ENCODE data around the gene GPHN. TPM values are rescaled to one million over a fixed set of nuclear protein-coding genes. Genes with fewer than 3 reads are reported as not detected.

The GPHN gene
- total RNA-seq, 2 experiments from 2014 or later: 26.3 to 26.6 TPM

GRCh38 chr14:66641861-66642635, 134.1 kb downstream of the GPHN start:
- H3K36me3 Mint-ChIP-seq (ENCODE audit: low read depth): no peaks in the 10 kb centered on the region
- intact Hi-C loops (cut with micrococcal nuclease): no loop called here
- H3K27ac Mint-ChIP-seq: no peak overlapping the region
- H3K4me1 Mint-ChIP-seq (ENCODE audit: low read depth): no peaks in the 10 kb centered on the region
- no peaks in the 10 kb centered on the region for H3K9me3 Mint-ChIP-seq
- DNase-seq (no peak), ATAC-seq (no peak)
- no peak for TF ChIP-seq CTCF (IDR thresholded peaks at IDR 0.05)
- no peak overlapping the region for H3K4me3 Mint-ChIP-seq
- no peaks in the 10 kb centered on the region for H3K27me3 Mint-ChIP-seq
- ChIA-PET CTCF (no interaction called here), POLR2A (no interaction called here)

GRCh38 chr14:66643344-66643743, 135.4 kb downstream of the GPHN start:
- ChIA-PET CTCF (no interaction called here), POLR2A (no interaction called here)
- H3K4me3 Mint-ChIP-seq: no peak overlapping the region
- H3K27me3 Mint-ChIP-seq: no peaks in the 10 kb centered on the region
- no peak for TF ChIP-seq CTCF (IDR thresholded peaks at IDR 0.05)
- DNase-seq (no peak), ATAC-seq (no peak)
- no peaks in the 10 kb centered on the region for H3K36me3 Mint-ChIP-seq (ENCODE audit: low read depth)
- H3K4me1 Mint-ChIP-seq (ENCODE audit: low read depth): no peaks in the 10 kb centered on the region
- H3K27ac Mint-ChIP-seq: no peak overlapping the region
- intact Hi-C loops (cut with micrococcal nuclease): no loop called here
- H3K9me3 Mint-ChIP-seq: no peaks in the 10 kb centered on the region

- TF ChIP-seq CTCF (IDR thresholded peaks at IDR 0.05): no peak
- Mint-ChIP-seq H3K4me3 (no peak overlapping the region), H3K27me3 (no peaks in the 10 kb centered on the region), H3K36me3 (ENCODE audit: low read depth) (no peaks in the 10 kb centered on the region), H3K9me3 (no peaks in the 10 kb centered on the region), H3K27ac (no peak overlapping the region), H3K4me1 (ENCODE audit: low read depth) (peaks cover 13% of the 10 kb centered on the region)
- DNase-seq: no peak
- intact Hi-C loops (cut with micrococcal nuclease): no loop called here
- ATAC-seq: no peak
- CTCF ChIA-PET: no interaction called here
- POLR2A ChIA-PET: no interaction called here
Measured at GRCh38 chr14:66645716-66646115, 137.8 kb downstream of the GPHN start.

GRCh38 chr14:66649498-66649897, 141.6 kb downstream of the GPHN start:
- intact Hi-C loops (cut with micrococcal nuclease): no loop called here
- no peak for TF ChIP-seq CTCF (IDR thresholded peaks at IDR 0.05)
- POLR2A ChIA-PET: no interaction called here
- ATAC-seq (peak; percentile 30), DNase-seq (peak; percentile 19)
- H3K4me1 Mint-ChIP-seq (ENCODE audit: low read depth): peaks cover 16% of the 10 kb centered on the region
- H3K27me3 Mint-ChIP-seq: no peaks in the 10 kb centered on the region
- H3K9me3 Mint-ChIP-seq: peaks cover 3% of the 10 kb centered on the region
- H3K4me3 Mint-ChIP-seq: no peak overlapping the region
- CTCF ChIA-PET: interaction anchor here (0.9 to 1.0 kb wide), 2 partner anchors 14 to 25 kb away, joined by 3 read pairs; no protein-coding TSS in a partner anchor
- peaks cover 3% of the 10 kb centered on the region for H3K36me3 Mint-ChIP-seq (ENCODE audit: low read depth)
- no peak overlapping the region for H3K27ac Mint-ChIP-seq

GRCh38 chr14:66650491-66650911, 142.6 kb downstream of the GPHN start:
- ChIA-PET CTCF (interaction anchor here (0.9 kb wide), 1 partner anchor 13 kb away, joined by 3 read pairs; no protein-coding TSS in a partner anchor), POLR2A (no interaction called here)
- intact Hi-C loops (cut with micrococcal nuclease): no loop called here
- Mint-ChIP-seq H3K27ac (no peak overlapping the region), H3K4me3 (no peak overlapping the region), H3K36me3 (ENCODE audit: low read depth) (peaks cover 5% of the 10 kb centered on the region), H3K27me3 (no peaks in the 10 kb centered on the region), H3K9me3 (peaks cover 5% of the 10 kb centered on the region), H3K4me1 (ENCODE audit: low read depth) (peaks cover 16% of the 10 kb centered on the region)
- DNase-seq (no peak), ATAC-seq (peak; percentile 55)
- TF ChIP-seq CTCF (IDR thresholded peaks at IDR 0.05): no peak

Data from activated CD8-positive, alpha-beta T cell treated with anti-CD3 and anti-CD28 coated beads for 36 hours (primary cell).